GM12878 (cell line): Measurements from ENCODE around the gene MT4. TPM values are rescaled to one million over a fixed set of nuclear protein-coding genes. Genes with fewer than 3 reads are reported as not detected.

ENCODE experiments used
- ATAC-seq: fragments of 200-7000 bp; cut with Tn5 transposase; 3 replicates; pipeline ENCODE4 v1.9.1; 2020; ENCODE audit warnings: mild to moderate bottlenecking, moderate library complexity
- BruUV-seq: library from RNA; stranded (reverse); fragments of 400-500 nt; replicated peaks from 2 replicates; lab custom pipeline; 2021; lab: Mats Ljungman, UMichigan
- CTCF ChIA-PET: fragments of 300-600 bp; sonication (Branson Sonifier 250); formaldehyde crosslinking; extraction: SDS; loops from one replicate; lab custom pipeline; 2021; ENCODE audit warnings: inconsistent platforms; lab: Yijun Ruan, JAX
- POLR2A ChIA-PET: fragments of 350-600 bp; formaldehyde crosslinking; extraction: SDS; loops from one replicate; lab custom pipeline; 2021; ENCODE audit warnings: inconsistent platforms; lab: Charles Lee
- RAD21 ChIA-PET: fragments of 300-600 bp; sonication (Branson Sonifier 250); formaldehyde crosslinking; loops from one replicate; lab custom pipeline; 2023; ENCODE audit warnings: antibody characterized with exemption; ENCODE audit not compliant: unreplicated experiment; lab: Charles Lee
- SMC1A ChIA-PET: fragments of 300-600 bp; sonication (Branson Sonifier 250); formaldehyde crosslinking; loops from one replicate; lab custom pipeline; 2023; ENCODE audit not compliant: unreplicated experiment, uncharacterized antibody; lab: Charles Lee
- DNase-seq: peaks from one replicate; pipeline ENCODE4 v3.0.0-alpha.2; 2011; ENCODE audit warnings: low read depth, low spot score
- FAIRE-seq: peaks from 3 replicates; lab custom pipeline; 2011; peaks lifted over from hg19 to GRCh38; lab: Jason Lieb, UNC
- H2AFZ ChIP-seq: 2 replicates; pipeline ENCODE4 v1.6.0; 2011; ENCODE audit warnings: low read depth, low read length, control low read depth; ENCODE audit not compliant: control insufficient read depth
- H3K27ac ChIP-seq: 2 replicates; pipeline ENCODE4 v1.5.1; 2011; ENCODE audit warnings: control low read depth; ENCODE audit not compliant: control insufficient read depth, insufficient read depth
- H3K27me3 ChIP-seq, 2 experiments: replicated peaks in 1 of 2; 2 replicates each; pipeline versions ENCODE4 v1.6.0 to v1.6.1; 2011; ENCODE audit warnings: low read length in 1 of 2; ENCODE audit not compliant: control insufficient read depth in 2 of 2, insufficient read depth in 2 of 2
- H3K36me3 ChIP-seq, 2 experiments: 2 replicates each; pipeline ENCODE4 v1.5.1; 2011; ENCODE audit warnings: low read length in 1 of 2; ENCODE audit not compliant: control insufficient read depth in 2 of 2, insufficient read depth in 2 of 2
- H3K4me1 ChIP-seq: 2 replicates; pipeline ENCODE4 v1.6.1; 2011; ENCODE audit warnings: mild to moderate bottlenecking, low read length, moderate library complexity, mixed read lengths; ENCODE audit not compliant: control insufficient read depth, insufficient read depth
- H3K4me2 ChIP-seq: 2 replicates; pipeline ENCODE4 v1.6.0; 2011; ENCODE audit warnings: control low read depth; ENCODE audit not compliant: control insufficient read depth, insufficient read depth
- H3K4me3 ChIP-seq: fragments of 200-600 bp; sonication (generic); 2 replicates; pipeline ENCODE4 v1.5.1; 2016
- H3K79me2 ChIP-seq: 2 replicates; pipeline ENCODE4 v1.6.0; 2011; ENCODE audit warnings: low read length; ENCODE audit not compliant: control insufficient read depth, insufficient read depth
- H3K9ac ChIP-seq: 2 replicates; pipeline ENCODE4 v1.8.0; 2011; ENCODE audit warnings: low read length, control low read depth, mixed read lengths; ENCODE audit not compliant: control insufficient read depth, insufficient read depth
- H3K9me3 ChIP-seq: replicated peaks from 3 replicates; pipeline ENCODE4 v1.5.1; 2011; ENCODE audit warnings: mild to moderate bottlenecking, low read length; ENCODE audit not compliant: control insufficient read depth, insufficient read depth
- H4K20me1 ChIP-seq: 2 replicates; pipeline ENCODE4 v1.6.0; 2011; ENCODE audit not compliant: control insufficient read depth, insufficient read depth
- ATF7 ChIP-seq: fragments of 450-650 bp; IDR thresholded peaks from 2 replicates; pipeline ENCODE4 v1.6.1; 2016; ENCODE audit warnings: low read depth, mild to moderate bottlenecking
- BCLAF1 ChIP-seq: fragments of 450-650 bp; IDR thresholded peaks from 2 replicates; pipeline ENCODE4 v1.6.1; 2017; ENCODE audit warnings: antibody characterized with exemption, mild to moderate bottlenecking, moderate library complexity
- BHLHE40 ChIP-seq, 2 experiments: fragments of 450-650 bp in 1 of 2; IDR thresholded peaks; 2 replicates each; pipeline ENCODE4 v1.6.1; 2011 to 2017; ENCODE audit warnings: low read depth in 2 of 2, borderline replicate concordance in 1 of 2, improper control_type of control experiment in 1 of 2, low read length in 1 of 2, mild to moderate bottlenecking in 1 of 2
- CBX5 ChIP-seq: sonication (generic); IDR thresholded peaks from 2 replicates; pipeline ENCODE4 v1.6.1; 2016; ENCODE audit warnings: low read depth, moderate library complexity, mild to moderate bottlenecking, inconsistent platforms
- CREB1 ChIP-seq: IDR thresholded peaks from 2 replicates; pipeline ENCODE4 v1.6.1; 2012; ENCODE audit warnings: low read depth, mild to moderate bottlenecking, inconsistent platforms
- CREM ChIP-seq: IDR thresholded peaks from 2 replicates; pipeline ENCODE4 v1.6.1; 2014; ENCODE audit warnings: antibody characterized with exemption, low read depth
- EZH2 ChIP-seq: IDR thresholded peaks from 2 replicates; pipeline ENCODE4 v1.6.1; 2012; ENCODE audit warnings: low read depth, mild to moderate bottlenecking, control low read depth, inconsistent platforms, low read length, borderline replicate concordance; ENCODE audit not compliant: control insufficient read depth
- FOXM1 ChIP-seq: IDR thresholded peaks from 2 replicates; pipeline ENCODE4 v1.6.1; 2012; ENCODE audit warnings: low read depth, mild to moderate bottlenecking, inconsistent platforms, low read length, moderate library complexity
- GABPA ChIP-seq: IDR thresholded peaks from 2 replicates; pipeline ENCODE4 v1.6.1; 2014; ENCODE audit warnings: antibody characterized with exemption, low read depth, mild to moderate bottlenecking, inconsistent platforms
- KLF5 ChIP-seq: fragments of 450-650 bp; IDR thresholded peaks from 2 replicates; pipeline ENCODE4 v1.6.1; 2014; ENCODE audit warnings: mild to moderate bottlenecking; ENCODE audit not compliant: partially characterized antibody
- MTA3 ChIP-seq: IDR thresholded peaks from 2 replicates; pipeline ENCODE4 v1.6.1; 2012; ENCODE audit warnings: low read length, inconsistent platforms, borderline replicate concordance
- NFYA ChIP-seq: IDR thresholded peaks from 2 replicates; pipeline ENCODE4 v1.6.1; 2011; ENCODE audit warnings: low read depth, mild to moderate bottlenecking, low read length, improper control_type of control experiment, borderline replicate concordance
- PAX5 ChIP-seq: IDR thresholded peaks from 2 replicates; pipeline ENCODE4 v1.6.1; 2011; ENCODE audit warnings: low read depth, low read length, borderline replicate concordance
- RBBP5 ChIP-seq: fragments of 200-600 bp; sonication (generic); conservative IDR thresholded peaks from 2 replicates; pipeline ENCODE4 v1.6.1; 2016
- SMAD5 ChIP-seq: IDR thresholded peaks from 2 replicates; pipeline ENCODE4 v1.6.1; 2016; ENCODE audit warnings: antibody characterized with exemption, low read depth
- SUPT20H ChIP-seq: IDR thresholded peaks from 2 replicates; pipeline ENCODE4 v1.6.1; 2011; ENCODE audit warnings: low read depth, mild to moderate bottlenecking, low read length, moderate library complexity, borderline replicate concordance; ENCODE audit not compliant: control insufficient read depth
- TBL1XR1 ChIP-seq: IDR thresholded peaks from 2 replicates; pipeline ENCODE4 v1.6.1; 2012; ENCODE audit warnings: low read depth, low read length, improper control_type of control experiment
- TCF3 ChIP-seq: IDR thresholded peaks from 2 replicates; pipeline ENCODE4 v1.6.1; 2012; ENCODE audit warnings: low read depth, mild to moderate bottlenecking, low read length, borderline replicate concordance; ENCODE audit not compliant: insufficient read depth
- ZBTB33 ChIP-seq: fragments of 450-650 bp; IDR thresholded peaks from 2 replicates; pipeline ENCODE4 v1.6.1; 2017; ENCODE audit warnings: mild to moderate bottlenecking
- whole genome bisulfite sequencing: methylation state at CpG from one replicate; pipeline ENCODE4 v1.1.6; 2016; ENCODE audit warnings: low lambda C conversion rate; ENCODE audit not compliant: insufficient replicate concordance, insufficient coverage; ENCODE audit errors: missing lambda C conversion rate; 5-methylcytosine and 5-hydroxymethylcytosine counted together
- in situ Hi-C: fragments of 300-500 bp; cut with MboI; formaldehyde crosslinking; loops from 9 replicates; pipeline ENCODE4 v1.14.3; 2018; ENCODE audit warnings: mixed read lengths
- intact Hi-C: fragments of 100-400 bp; cut with micrococcal nuclease; formaldehyde crosslinking; loops from one replicate; pipeline ENCODE4 v1.14.2; 2022; ENCODE audit not compliant: unreplicated experiment
- polyA plus RNA-seq, 11 experiments: library from polyadenylated mRNA; depleted of rRNA in 4 of 11; unstranded in 6 of 11; stranded (reverse) in 5 of 11; fragments of >200 nt; fragmentation: Nextera tagmentation in 4 of 11; fragmentation: Illumina TruSeq in 1 of 11; extraction: Ambion mirVana in 4 of 11; extraction: Trizol in 1 of 11; gene quantifications; 1 replicate in 1 of 11; 2 replicates in 10 of 11; pipeline versions ENCODE4 v1.2.1 to v1.2.3, GENCODE V29; 2011 to 2016; ENCODE audit warnings: inconsistent platforms in 2 of 11, missing spikeins in 2 of 11, low read depth in 1 of 11
- total RNA-seq, 4 experiments: library from RNA; depleted of rRNA in 3 of 4; stranded (reverse); fragments of >200 nt in 3 of 4; fragmentation: Illumina TruSeq in 1 of 4; extraction: Trizol in 1 of 4; gene quantifications; 2 replicates each; pipeline versions ENCODE4 v1.2.1 to v1.2.3, GENCODE V29; 2013 to 2021

MT4 gene
- total and polyA plus RNA-seq, 10 of the 15 experiments (the other 5 are each of a cell fraction or from before 2014, with no cell fraction given) = not detected

GRCh38 chr16:56549161-56549560, 15.7 kb upstream of the MT4 start (continued):
- TF ChIP-seq BHLHE40 (IDR thresholded peaks at IDR 0.05; ENCODE audit: borderline replicate concordance in 1 of 2, low read depth in 2 of 2, low read length in 1 of 2) = no peak
- no peak for TF ChIP-seq RBBP5
- TF ChIP-seq ZBTB33 = no peak
- TF ChIP-seq SMAD5 = no peak
- TF ChIP-seq CREB1 = no peak
- TF ChIP-seq NFYA = no peak
- TF ChIP-seq CREM = no peak
- TF ChIP-seq TBL1XR1 = no peak
- TF ChIP-seq SUPT20H = no peak
- no peak for TF ChIP-seq PAX5
- TF ChIP-seq TCF3 = no peak
- no peak for TF ChIP-seq KLF5

- in situ Hi-C loops = no loop called here
- Histone ChIP-seq H3K9ac (no peak overlapping the region), H3K4me2 (no peak overlapping the region), H3K9me3 (no peaks in the 10 kb centered on the region), H3K4me1 (peaks cover 7% of the 10 kb centered on the region), H3K36me3 (no peaks in the 10 kb centered on the region), H3K27ac (no peak overlapping the region), H2AFZ (no peak overlapping the region), H3K27me3 (peaks cover 0 to 2% of the 10 kb centered on the region in 2 experiments; a peak in 1 of 4 replicates), H3K4me3 (no peak overlapping the region), H3K79me2 (no peaks in the 10 kb centered on the region), H4K20me1 (no peaks in the 10 kb centered on the region)
- intact Hi-C loops = no loop called here
- RAD21 ChIA-PET = interaction anchor here (1.3 kb wide), 1 partner anchor 152 kb away, joined by 3 read pairs; no protein-coding TSS in a partner anchor
- DNase-seq (no peak), ATAC-seq (no peak), FAIRE-seq (no peak)
- WGBS = 21% methylated on average over 5 of the region's 5 CpGs
- BruUV-seq = no TSS peak
- POLR2A ChIA-PET = no interaction called here
- CTCF ChIA-PET = interaction anchor here (1.2 kb wide), 1 partner anchor 27 kb away, joined by 6 read pairs; no protein-coding TSS in a partner anchor
- SMC1A ChIA-PET = no interaction called here
- TF ChIP-seq GABPA (no peak), FOXM1 (no peak), ATF7 (no peak), BCLAF1 (no peak), CBX5 (no peak), EZH2 (no peak), MTA3 (no peak)
Measured at GRCh38 chr16:56549744-56550385, 15.0 kb upstream of the MT4 start.
